ENCODE results near the gene ITFG1. TPM values are rescaled to one million over a fixed set of nuclear protein-coding genes. Genes with fewer than 3 reads are reported as not detected.
"Not testable (repeated sequence)": the region's sequence is repeated elsewhere in the genome, so short reads cannot be mapped to it uniquely, and the experiment has no call there.

The ITFG1 gene
- total RNA-seq, 4 donors from 2014 or later = 40.7 to 54.0 (median 45.2) TPM

GRCh38 chr16:47448830-47449575 is 11.9 kb downstream of the ITFG1 start:
- H3K27me3 ChIP-seq = no peaks in the 10 kb centered on the region
- 79 to 81% methylated on average over 3 of the region's 3 CpGs for WGBS, 2 donors (ENCODE audit: low coverage in 1 of 2)
- TF ChIP-seq CTCF (IDR thresholded peaks at IDR 0.05) (no peak), POLR2AphosphoS5 (IDR thresholded peaks at IDR 0.05) (no peak), EP300 (IDR thresholded peaks at IDR 0.05) (no peak), POLR2A (IDR thresholded peaks at IDR 0.05) (no peak)
- no peak overlapping the region for H3K27ac ChIP-seq
- peaks cover 5 to 63% of the 10 kb centered on the region in 2 donors for H3K36me3 ChIP-seq
- peaks cover 0 to 6% (median 0%) of the 10 kb centered on the region in 3 donors for H3K4me1 ChIP-seq
- no peak for ATAC-seq
- H3K9me3 ChIP-seq = no peaks in the 10 kb centered on the region
- H3K4me3 ChIP-seq = no peak overlapping the region

- TF ChIP-seq POLR2A (IDR thresholded peaks at IDR 0.05) = no peak
- TF ChIP-seq CTCF (IDR thresholded peaks at IDR 0.05) = no peak
- TF ChIP-seq POLR2AphosphoS5 (IDR thresholded peaks at IDR 0.05) = no peak
- no peak for TF ChIP-seq EP300 (IDR thresholded peaks at IDR 0.05)
- H3K27ac ChIP-seq = no peak overlapping the region
- H3K36me3 ChIP-seq = peaks cover 0 to 45% of the 10 kb centered on the region in 2 donors
- no peaks in the 10 kb centered on the region for H3K9me3 ChIP-seq
- H3K4me3 ChIP-seq = no peak overlapping the region
- 94 to 100% methylated on average over 3 of the region's 3 CpGs for WGBS, 2 donors (ENCODE audit: low coverage in 1 of 2)
- no peaks in the 10 kb centered on the region for H3K27me3 ChIP-seq
- H3K4me1 ChIP-seq = peaks cover 0 to 6% (median 0%) of the 10 kb centered on the region in 3 donors
- no peak for ATAC-seq
Measured at GRCh38 chr16:47446431-47446830, 14.4 kb downstream of the ITFG1 start.

GRCh38 chr16:47442884-47443283 is 18.0 kb downstream of the ITFG1 start:
- not testable (repeated sequence) for H3K4me1 ChIP-seq, H3K27me3 ChIP-seq, ATAC-seq, H3K4me3 ChIP-seq, H3K27ac ChIP-seq, H3K9me3 ChIP-seq
- peaks cover 0 to 29% of the 10 kb centered on the region in 2 donors for H3K36me3 ChIP-seq

GRCh38 chr16:47440066-47440465 is 20.8 kb downstream of the ITFG1 start:
- not testable (repeated sequence) for H3K9me3 ChIP-seq, H3K27ac ChIP-seq, H3K4me3 ChIP-seq, H3K27me3 ChIP-seq, ATAC-seq, H3K4me1 ChIP-seq
- H3K36me3 ChIP-seq = peaks cover 0 to 20% of the 10 kb centered on the region in 2 donors
- 90 to 95% methylated on average over 2 to 3 of the region's 3 CpGs for WGBS, 2 donors (ENCODE audit: low coverage in 1 of 2)

- not testable (repeated sequence) for H3K4me3 ChIP-seq
Measured at GRCh38 chr16:47434274-47434673, 26.6 kb downstream of the ITFG1 start.

GRCh38 chr16:47431960-47432359 is 28.9 kb downstream of the ITFG1 start:
- Histone ChIP-seq H3K4me3 (no peak overlapping the region), H3K9me3 (no peaks in the 10 kb centered on the region), H3K36me3 (peaks cover 0 to 29% of the 10 kb centered on the region in 2 donors), H3K27ac (no peak overlapping the region), H3K27me3 (no peaks in the 10 kb centered on the region), H3K4me1 (no peaks in the 10 kb centered on the region)
- whole genome bisulfite sequencing, 2 donors (ENCODE audit: low coverage in 1 of 2) = 81 to 93% methylated on average over 3 of the region's 3 CpGs
- TF ChIP-seq POLR2AphosphoS5 (IDR thresholded peaks at IDR 0.05) (no peak), EP300 (IDR thresholded peaks at IDR 0.05) (no peak), CTCF (IDR thresholded peaks at IDR 0.05) (no peak), POLR2A (IDR thresholded peaks at IDR 0.05) (no peak)
- no peak for ATAC-seq

More at GRCh38 chr16:47434274-47434673, 26.6 kb downstream of the ITFG1 start:
- H3K9me3 ChIP-seq, H3K4me1 ChIP-seq, ATAC-seq, H3K27me3 ChIP-seq, H3K27ac ChIP-seq: not testable (repeated sequence)
- WGBS, 2 donors (ENCODE audit: low coverage in 1 of 2) = 90 to 94% methylated on average over 2 of the region's 2 CpGs
- peaks cover 0 to 16% of the 10 kb centered on the region in 2 donors for H3K36me3 ChIP-seq

Data from gastroesophageal sphincter (tissue), 4 donors.